ENCODE measurements around the gene ABHD14A. TPM values are rescaled to one million over a fixed set of nuclear protein-coding genes. Genes with fewer than 3 reads are reported as not detected.

The ABHD14A gene
- polyA plus RNA-seq, 4 donors: 4.6 to 17.6 (median 10.4) TPM

DNA sequence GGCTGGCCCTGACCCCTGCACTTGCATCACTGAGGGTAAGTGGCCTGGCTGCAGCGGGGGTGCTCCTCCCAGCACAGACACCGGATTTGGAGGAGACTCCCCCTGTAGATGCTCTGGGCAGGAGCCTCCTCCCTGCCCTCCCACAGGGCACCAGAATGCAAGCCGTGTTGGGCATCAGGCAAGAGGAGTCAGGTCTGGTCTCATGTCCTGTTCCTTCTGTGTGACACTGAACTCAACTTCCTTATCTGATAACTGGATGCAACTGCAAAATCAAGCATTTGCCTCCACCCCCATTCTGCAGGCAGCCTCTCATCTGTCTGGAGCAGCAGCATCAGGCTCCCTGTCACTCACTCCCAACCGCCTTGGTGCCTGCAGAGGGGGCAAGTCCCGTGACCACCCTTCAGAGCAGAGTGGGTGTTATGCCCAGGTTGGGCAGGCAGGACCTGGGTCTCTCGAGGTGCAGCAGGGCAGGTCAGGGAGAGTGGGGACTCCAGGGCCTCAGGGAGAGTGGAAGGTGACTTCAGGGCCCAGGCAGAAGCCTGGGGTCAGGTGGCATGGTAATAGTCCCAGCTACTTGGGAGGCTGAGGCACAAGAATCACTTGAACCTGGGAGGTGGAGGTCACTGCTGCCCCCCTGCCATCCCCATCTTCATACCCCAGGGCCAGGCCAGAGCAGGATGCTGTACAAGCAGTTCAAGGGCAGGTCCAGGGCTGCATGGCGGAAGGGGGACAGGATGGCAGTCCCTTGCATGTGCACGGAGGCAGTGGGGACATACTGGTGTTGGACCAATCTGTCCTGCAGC, 31.4 kb downstream of the ABHD14A start:
- no peak overlapping the region for H3K4me3 ChIP-seq (ENCODE audit: low read depth in 1 of 3, low read length in 3 of 3)
- no peaks in the 10 kb centered on the region for H3K9me3 ChIP-seq (ENCODE audit: control insufficient read depth in 2 of 2, insufficient read depth in 1 of 2, low read depth in 1 of 2, low read length in 1 of 2)
- DNase-seq (no peak), FAIRE-seq (no peak)
- H3K27me3 ChIP-seq (ENCODE audit: control insufficient read depth in 3 of 3, insufficient read depth in 3 of 3, low read length in 3 of 3): peaks cover 0 to 4% (median 0%) of the 10 kb centered on the region in 3 donors
- H3K27ac ChIP-seq (ENCODE audit: low read depth in 1 of 3, low read length in 2 of 3): no peak overlapping the region
- peaks cover 0 to 20% (median 0%) of the 10 kb centered on the region in 3 donors for H3K4me1 ChIP-seq (ENCODE audit: control insufficient read depth in 3 of 3, insufficient read depth in 2 of 3, low read depth in 1 of 3, low read length in 2 of 3)
- H3K36me3 ChIP-seq (ENCODE audit: control insufficient read depth in 3 of 3, insufficient read depth in 2 of 3, low read depth in 1 of 3, low read length in 3 of 3): no peaks in the 10 kb centered on the region
- WGBS, 3 donors: 57 to 66% (median 58%) methylated on average over 8 of the region's 8 CpGs

DNA sequence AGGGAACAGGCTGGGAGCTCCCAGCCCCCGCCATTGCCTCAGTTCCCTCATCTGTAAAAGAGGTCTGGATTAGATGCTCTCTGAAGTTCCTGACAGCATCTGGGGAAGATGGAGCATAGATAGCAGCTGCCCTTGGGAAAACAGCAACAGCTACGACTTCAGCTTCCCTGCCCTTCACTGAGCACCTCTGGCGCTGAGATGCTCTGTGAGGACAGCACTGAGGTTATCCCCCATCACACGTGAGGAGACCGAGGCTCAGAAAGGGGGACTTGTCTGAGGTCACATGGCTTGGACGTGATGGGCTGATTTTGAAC, 31.9 kb downstream of the ABHD14A start:
- 81 to 86% (median 81%) methylated on average over 6 of the region's 6 CpGs for WGBS, 3 donors
- FAIRE-seq (no peak), DNase-seq (no peak)
- Histone ChIP-seq H3K27me3 (ENCODE audit: control insufficient read depth in 3 of 3, insufficient read depth in 3 of 3, low read length in 3 of 3) (peaks cover 0 to 4% (median 0%) of the 10 kb centered on the region in 3 donors), H3K27ac (ENCODE audit: low read depth in 1 of 3, low read length in 2 of 3) (no peak overlapping the region), H3K4me3 (ENCODE audit: low read depth in 1 of 3, low read length in 3 of 3) (no peak overlapping the region), H3K9me3 (ENCODE audit: control insufficient read depth in 2 of 2, insufficient read depth in 1 of 2, low read depth in 1 of 2, low read length in 1 of 2) (no peaks in the 10 kb centered on the region), H3K36me3 (ENCODE audit: control insufficient read depth in 3 of 3, insufficient read depth in 2 of 3, low read depth in 1 of 3, low read length in 3 of 3) (no peaks in the 10 kb centered on the region), H3K4me1 (ENCODE audit: control insufficient read depth in 3 of 3, insufficient read depth in 2 of 3, low read depth in 1 of 3, low read length in 2 of 3) (peaks cover 0 to 18% (median 0%) of the 10 kb centered on the region in 3 donors)

DNA sequence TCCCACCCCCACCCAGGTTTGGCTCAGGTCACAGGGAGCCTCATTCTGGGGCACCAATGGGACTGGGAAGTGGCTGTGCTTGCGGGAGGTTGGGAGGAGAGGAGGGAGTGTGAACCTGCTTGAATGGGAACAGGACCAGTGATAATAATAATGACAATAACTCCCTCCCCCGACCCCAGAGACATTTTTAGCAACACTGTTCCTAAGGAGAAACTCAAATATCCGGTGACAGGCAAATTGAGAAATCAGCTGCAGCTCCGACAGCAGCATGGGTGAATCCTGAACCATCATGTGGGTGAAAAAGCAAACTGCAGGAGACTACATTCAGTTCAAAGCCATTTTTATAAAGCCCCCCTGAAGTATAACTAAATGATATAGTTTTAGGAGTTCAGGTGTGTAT, 32.4 kb downstream of the ABHD14A start:
- FAIRE-seq (no peak), DNase-seq (no peak)
- 53 to 80% (median 71%) methylated on average over 4 of the region's 4 CpGs for WGBS, 3 donors
- no peak overlapping the region for H3K27ac ChIP-seq (ENCODE audit: low read depth in 1 of 3, low read length in 2 of 3)
- no peak overlapping the region for H3K4me3 ChIP-seq (ENCODE audit: low read depth in 1 of 3, low read length in 3 of 3)
- no peaks in the 10 kb centered on the region for H3K36me3 ChIP-seq (ENCODE audit: control insufficient read depth in 3 of 3, insufficient read depth in 2 of 3, low read depth in 1 of 3, low read length in 3 of 3)
- H3K27me3 ChIP-seq (ENCODE audit: control insufficient read depth in 3 of 3, insufficient read depth in 3 of 3, low read length in 3 of 3): peaks cover 0 to 4% (median 0%) of the 10 kb centered on the region in 3 donors
- peaks cover 0 to 18% (median 0%) of the 10 kb centered on the region in 3 donors for H3K4me1 ChIP-seq (ENCODE audit: control insufficient read depth in 3 of 3, insufficient read depth in 2 of 3, low read depth in 1 of 3, low read length in 2 of 3)
- H3K9me3 ChIP-seq (ENCODE audit: control insufficient read depth in 2 of 2, insufficient read depth in 1 of 2, low read depth in 1 of 2, low read length in 1 of 2): no peaks in the 10 kb centered on the region

DNA sequence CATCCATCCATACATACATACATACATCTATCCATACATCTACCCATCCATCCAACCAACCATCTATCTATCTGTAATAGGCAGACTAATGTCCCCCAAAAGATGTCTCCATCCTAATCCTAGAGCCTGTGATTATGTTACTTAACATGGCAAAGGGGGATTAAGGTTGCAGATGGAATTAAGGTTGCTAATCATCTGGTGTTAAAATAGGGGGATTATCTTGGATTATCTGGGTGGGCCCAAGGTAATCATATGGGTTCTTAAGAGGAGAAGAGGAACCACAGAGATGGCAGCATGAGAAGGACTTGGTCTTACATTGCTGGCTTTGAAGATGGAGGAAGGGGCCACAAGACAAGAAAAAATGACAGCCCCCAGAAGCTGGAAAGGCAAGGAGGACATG, 35.6 kb downstream of the ABHD14A start:
- Histone ChIP-seq H3K4me1 (ENCODE audit: control insufficient read depth in 3 of 3, insufficient read depth in 2 of 3, low read depth in 1 of 3, low read length in 2 of 3) (peaks cover 0 to 8% (median 0%) of the 10 kb centered on the region in 3 donors), H3K27ac (ENCODE audit: low read depth in 1 of 3, low read length in 2 of 3) (no peak overlapping the region), H3K36me3 (ENCODE audit: control insufficient read depth in 3 of 3, insufficient read depth in 2 of 3, low read depth in 1 of 3, low read length in 3 of 3) (no peaks in the 10 kb centered on the region), H3K4me3 (ENCODE audit: low read depth in 1 of 3, low read length in 3 of 3) (no peak overlapping the region), H3K9me3 (ENCODE audit: control insufficient read depth in 2 of 2, insufficient read depth in 1 of 2, low read depth in 1 of 2, low read length in 1 of 2) (no peaks in the 10 kb centered on the region), H3K27me3 (ENCODE audit: control insufficient read depth in 3 of 3, insufficient read depth in 3 of 3, low read length in 3 of 3) (no peaks in the 10 kb centered on the region)
- DNase-seq: no peak
- FAIRE-seq: no peak

DNA sequence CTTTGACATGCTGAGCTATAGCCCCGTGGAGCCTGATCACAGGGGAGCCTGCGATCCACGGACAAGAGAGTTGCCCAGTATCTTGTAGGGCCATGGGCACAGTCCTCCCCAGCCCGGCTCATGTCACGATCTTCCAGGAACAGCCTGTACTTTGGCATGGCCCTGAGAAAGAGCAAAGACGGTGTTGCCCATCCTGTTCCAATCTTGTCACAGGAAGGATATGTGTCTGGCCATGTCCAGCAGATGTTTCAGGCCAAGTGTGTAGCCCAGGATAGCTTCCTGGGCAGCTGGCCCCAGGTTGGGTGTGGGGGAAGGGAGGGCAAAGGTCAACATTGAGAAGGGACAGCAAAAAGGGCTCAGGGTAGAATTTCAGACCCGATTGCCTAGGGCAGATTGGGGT, 37.8 kb downstream of the ABHD14A start:
- no peak overlapping the region for H3K27ac ChIP-seq (ENCODE audit: low read depth in 1 of 3, low read length in 2 of 3)
- no peaks in the 10 kb centered on the region for H3K27me3 ChIP-seq (ENCODE audit: control insufficient read depth in 3 of 3, insufficient read depth in 3 of 3, low read length in 3 of 3)
- 75 to 80% (median 79%) methylated on average over 7 of the region's 7 CpGs for WGBS, 3 donors
- H3K4me1 ChIP-seq (ENCODE audit: control insufficient read depth in 3 of 3, insufficient read depth in 2 of 3, low read depth in 1 of 3, low read length in 2 of 3): no peaks in the 10 kb centered on the region
- no peak overlapping the region for H3K4me3 ChIP-seq (ENCODE audit: low read depth in 1 of 3, low read length in 3 of 3)
- no peaks in the 10 kb centered on the region for H3K9me3 ChIP-seq (ENCODE audit: control insufficient read depth in 2 of 2, insufficient read depth in 1 of 2, low read depth in 1 of 2, low read length in 1 of 2)
- DNase-seq (no peak), FAIRE-seq (no peak)
- no peaks in the 10 kb centered on the region for H3K36me3 ChIP-seq (ENCODE audit: control insufficient read depth in 3 of 3, insufficient read depth in 2 of 3, low read depth in 1 of 3, low read length in 3 of 3)

DNA sequence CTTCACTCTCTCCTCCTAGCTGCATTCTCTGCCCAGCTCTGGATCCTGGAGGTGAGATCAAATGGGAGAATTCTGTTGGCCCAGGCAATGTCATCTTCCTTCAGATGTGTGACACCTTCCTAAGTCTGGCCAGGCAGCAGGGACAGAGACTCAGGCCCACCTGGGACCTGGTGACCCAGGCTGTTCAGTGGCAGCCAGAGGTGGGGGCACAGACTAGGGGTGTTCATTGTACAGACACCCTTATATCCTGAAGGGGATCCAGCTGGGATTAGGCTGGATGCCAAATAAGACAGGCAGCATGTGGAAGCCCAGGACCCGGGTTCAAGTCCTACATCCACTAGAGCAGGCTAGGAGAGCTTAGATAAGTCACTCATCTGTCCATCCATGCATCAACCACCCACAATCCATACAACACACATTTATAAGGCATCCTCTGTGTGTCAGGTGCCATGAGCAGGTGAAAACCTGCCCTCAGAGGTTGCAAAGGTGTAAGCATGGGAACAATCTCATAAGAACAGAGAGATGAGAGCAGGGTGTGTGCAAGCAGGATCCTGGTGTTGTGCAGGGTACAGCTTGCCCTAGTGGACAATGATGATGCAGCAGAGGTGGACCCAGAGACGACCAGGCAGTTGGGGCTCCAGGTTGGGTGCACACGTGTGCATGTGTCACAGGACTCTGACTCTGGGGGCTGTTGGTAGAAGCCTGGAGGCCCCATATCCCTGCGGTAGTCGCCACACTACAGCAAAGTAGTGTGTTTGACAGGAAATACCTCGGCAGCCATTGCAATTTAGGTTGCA, 39.1 kb downstream of the ABHD14A start:
- H3K4me3 ChIP-seq (ENCODE audit: low read depth in 1 of 3, low read length in 3 of 3): no peak overlapping the region
- no peaks in the 10 kb centered on the region for H3K4me1 ChIP-seq (ENCODE audit: control insufficient read depth in 3 of 3, insufficient read depth in 2 of 3, low read depth in 1 of 3, low read length in 2 of 3)
- H3K9me3 ChIP-seq (ENCODE audit: control insufficient read depth in 2 of 2, insufficient read depth in 1 of 2, low read depth in 1 of 2, low read length in 1 of 2): no peaks in the 10 kb centered on the region
- DNase-seq: no peak
- H3K27ac ChIP-seq (ENCODE audit: low read depth in 1 of 3, low read length in 2 of 3): no peak overlapping the region
- no peak for FAIRE-seq
- WGBS, 3 donors: 77 to 86% (median 81%) methylated on average over 6 of the region's 6 CpGs
- H3K27me3 ChIP-seq (ENCODE audit: control insufficient read depth in 3 of 3, insufficient read depth in 3 of 3, low read length in 3 of 3): no peaks in the 10 kb centered on the region
- peaks cover 0 to 2% (median 0%) of the 10 kb centered on the region in 3 donors for H3K36me3 ChIP-seq (ENCODE audit: control insufficient read depth in 3 of 3, insufficient read depth in 2 of 3, low read depth in 1 of 3, low read length in 3 of 3)

DNA sequence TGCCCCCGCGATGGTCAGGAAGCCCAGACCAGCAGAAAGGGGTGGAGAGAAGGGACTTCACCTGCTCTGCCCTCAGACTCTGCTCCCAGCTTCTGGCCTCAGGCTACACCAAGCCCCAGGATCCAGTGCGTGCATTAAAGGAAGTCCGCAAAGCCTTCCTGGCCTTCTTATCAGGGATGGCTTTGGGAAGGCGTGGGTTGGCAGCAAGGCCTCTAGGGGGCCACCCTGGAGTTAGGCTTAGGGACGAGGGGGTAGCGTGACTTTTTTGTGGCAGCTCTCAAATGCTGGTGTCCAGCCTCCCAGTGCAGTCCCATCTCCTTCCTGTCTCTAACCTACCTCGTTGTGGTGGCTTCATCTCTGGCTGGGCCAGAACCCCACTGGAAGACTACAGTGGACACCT, 39.7 kb downstream of the ABHD14A start:
- DNase-seq: no peak
- Histone ChIP-seq H3K27me3 (ENCODE audit: control insufficient read depth in 3 of 3, insufficient read depth in 3 of 3, low read length in 3 of 3) (no peaks in the 10 kb centered on the region), H3K4me1 (ENCODE audit: control insufficient read depth in 3 of 3, insufficient read depth in 2 of 3, low read depth in 1 of 3, low read length in 2 of 3) (no peaks in the 10 kb centered on the region), H3K9me3 (ENCODE audit: control insufficient read depth in 2 of 2, insufficient read depth in 1 of 2, low read depth in 1 of 2, low read length in 1 of 2) (no peaks in the 10 kb centered on the region), H3K27ac (ENCODE audit: low read depth in 1 of 3, low read length in 2 of 3) (no peak overlapping the region), H3K36me3 (ENCODE audit: control insufficient read depth in 3 of 3, insufficient read depth in 2 of 3, low read depth in 1 of 3, low read length in 3 of 3) (peaks cover 0 to 2% (median 0%) of the 10 kb centered on the region in 3 donors), H3K4me3 (ENCODE audit: low read depth in 1 of 3, low read length in 3 of 3) (no peak overlapping the region)
- no peak for FAIRE-seq
- 73 to 84% (median 79%) methylated on average over 7 to 8 of the region's 8 CpGs for WGBS, 3 donors

- peaks cover 0 to 2% (median 0%) of the 10 kb centered on the region in 3 donors for H3K36me3 ChIP-seq (ENCODE audit: control insufficient read depth in 3 of 3, insufficient read depth in 2 of 3, low read depth in 1 of 3, low read length in 3 of 3)
- 75 to 83% (median 78%) methylated on average over 13 of the region's 13 CpGs for WGBS, 3 donors
These were observed 40.8 kb downstream of the ABHD14A start for GRCh38 chr3:52015438-52016228.

More at GRCh38 chr3:52015438-52016228, 40.8 kb downstream of the ABHD14A start:
- FAIRE-seq (no peak), DNase-seq (no peak)
- no peak overlapping the region for H3K27ac ChIP-seq (ENCODE audit: low read depth in 1 of 3, low read length in 2 of 3)
- H3K4me1 ChIP-seq (ENCODE audit: control insufficient read depth in 3 of 3, insufficient read depth in 2 of 3, low read depth in 1 of 3, low read length in 2 of 3): no peaks in the 10 kb centered on the region
- H3K9me3 ChIP-seq (ENCODE audit: control insufficient read depth in 2 of 2, insufficient read depth in 1 of 2, low read depth in 1 of 2, low read length in 1 of 2): no peaks in the 10 kb centered on the region
- no peaks in the 10 kb centered on the region for H3K27me3 ChIP-seq (ENCODE audit: control insufficient read depth in 3 of 3, insufficient read depth in 3 of 3, low read length in 3 of 3)
- no peak overlapping the region for H3K4me3 ChIP-seq (ENCODE audit: low read depth in 1 of 3, low read length in 3 of 3)
